Right lobe of liver (tissue), 6 donors: ENCODE measurements around the gene ATG14. TPM values are rescaled to one million over a fixed set of nuclear protein-coding genes. Genes with fewer than 3 reads are reported as not detected.

Experiments used
- ATAC-seq, 4 donors: fragments of 200-7000 bp; cut with Tn5 transposase; one replicate each; pipeline ENCODE4 v1.9.1; 2020; ENCODE audit warnings: mild to moderate bottlenecking in 4 of 4, moderate library complexity in 4 of 4
- DNase-seq, 3 donors: peaks; one replicate each; pipeline ENCODE4 v3.0.0-alpha.2; 2020
- H3K27ac ChIP-seq, 3 donors: fragments of 200-600 bp; one replicate each; pipeline ENCODE4 v1.8.0; 2022
- H3K27me3 ChIP-seq, 2 donors: fragments of 200-600 bp; one replicate each; pipeline ENCODE4 v1.8.0; 2022
- H3K36me3 ChIP-seq, 4 donors: fragments of 200-600 bp; sonication (generic) in 1 of 4; one replicate each; pipeline versions ENCODE4 v1.5.1 to v1.8.0; 2017 to 2022; ENCODE audit warnings: control low read depth in 1 of 4
- H3K4me1 ChIP-seq, 4 donors: fragments of 200-600 bp; sonication (generic) in 1 of 4; one replicate each; pipeline versions ENCODE4 v1.5.1 to v1.8.0; 2017 to 2022; ENCODE audit warnings: control low read depth in 1 of 4
- H3K4me3 ChIP-seq, 3 donors: fragments of 200-600 bp; one replicate each; pipeline ENCODE4 v1.8.0; 2022
- H3K9me3 ChIP-seq, 4 donors: fragments of 200-600 bp; sonication (generic) in 1 of 4; one replicate each; pipeline versions ENCODE4 v1.5.1 to v1.8.0; 2017 to 2022; ENCODE audit warnings: control low read depth in 1 of 4
- POLR2A ChIP-seq: fragments of 450-650 bp; IDR thresholded peaks from one replicate; pipeline ENCODE4 v1.6.1; 2017; ENCODE audit warnings: antibody characterized with exemption, mild to moderate bottlenecking
- WGBS: methylation state at CpG from one replicate; pipeline ENCODE4 v1.1.6; 2018; ENCODE audit warnings: low coverage, low lambda C conversion rate; ENCODE audit not compliant: insufficient coverage; ENCODE audit errors: missing lambda C conversion rate; 5-methylcytosine and 5-hydroxymethylcytosine counted together
- intact Hi-C, 2 donors: fragments of 100-400 bp; cut with DNase I; formaldehyde crosslinking; loops; one replicate each; pipeline versions ENCODE4 v1.11.2 to v1.14.1; 2022
- total RNA-seq, 6 experiments: library from RNA; depleted of rRNA in 2 of 6; stranded (reverse); fragments of >200 nt in 2 of 6; fragmentation: NEBNext Ultra II Directional in 3 of 6; extraction: Animal tissue kit (Norgen Biotek cat#: 25700) in 3 of 6; gene quantifications; one replicate each; pipeline versions ENCODE4 v1.1.0 to v1.2.4, GENCODE V29; 2016 to 2023
- TF ChIP-seq, protein P1 (sequence below), 4 donors: fragments of 200-600 bp in 3 of 4; fragments of 450-650 bp in 1 of 4; IDR thresholded peaks; one replicate each; pipeline versions ENCODE4 v1.5.1 to v1.8.0; 2016 to 2022; ENCODE audit warnings: antibody characterized with exemption in 4 of 4, mild to moderate bottlenecking in 2 of 4
- donor health status: DM: no; HTN: yes; CAD: no.
- donor health status: DM: no; HTN: no; CAD: no.
- donor health status: DM: no; HTN: no; CAD: no.
- donor health status: DM: no; HTN: yes; CAD: no.
- donor health status: DM: no; HTN: yes; CAD: no.

The ATG14 gene
- total RNA-seq, 6 experiments from 2014 or later = 4.0 to 4.7 (median 4.2) TPM

DNA sequence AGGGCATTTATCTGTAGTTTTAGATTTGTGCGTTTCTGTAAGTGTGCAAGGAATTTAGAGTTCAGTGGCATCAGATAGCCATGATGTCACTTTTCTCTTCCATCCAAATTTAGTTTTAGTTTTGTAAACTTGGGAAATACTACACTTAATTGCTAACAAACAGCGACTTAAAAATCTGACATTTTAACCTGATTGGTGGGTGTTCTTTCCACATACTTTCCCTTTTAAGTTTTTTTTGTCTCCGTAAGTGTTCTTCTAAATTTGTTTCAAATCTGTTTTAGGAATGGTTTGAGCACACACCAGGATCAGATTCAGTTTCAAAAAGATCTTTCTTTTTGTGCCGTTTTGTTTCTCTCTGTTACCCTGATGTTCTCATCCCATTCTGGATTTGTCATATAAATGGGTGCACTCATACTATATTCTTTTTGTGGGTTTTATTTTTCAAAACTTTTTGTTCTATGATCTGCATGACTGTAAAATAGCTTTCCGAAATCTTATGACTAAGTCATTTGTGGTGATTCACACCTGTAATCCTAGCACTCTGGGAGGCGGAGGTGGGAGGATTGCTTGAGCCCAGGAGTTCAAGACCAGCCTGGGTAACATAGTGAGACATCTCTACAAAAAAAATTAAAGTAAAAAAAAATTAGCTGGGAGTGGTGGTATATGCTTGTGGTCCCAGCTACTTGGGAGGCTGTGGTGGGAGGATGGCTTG lies 81.5 kb downstream of the ATG14 start:
- H3K4me3 ChIP-seq = no peak overlapping the region
- intact Hi-C loops = no loop called here
- H3K27ac ChIP-seq = no peak overlapping the region
- 82% methylated on average over 6 of the region's 6 CpGs for WGBS
- DNase-seq (no peak), ATAC-seq (no peak)
- no peak for TF ChIP-seq POLR2A
- TF ChIP-seq, protein P1, sequence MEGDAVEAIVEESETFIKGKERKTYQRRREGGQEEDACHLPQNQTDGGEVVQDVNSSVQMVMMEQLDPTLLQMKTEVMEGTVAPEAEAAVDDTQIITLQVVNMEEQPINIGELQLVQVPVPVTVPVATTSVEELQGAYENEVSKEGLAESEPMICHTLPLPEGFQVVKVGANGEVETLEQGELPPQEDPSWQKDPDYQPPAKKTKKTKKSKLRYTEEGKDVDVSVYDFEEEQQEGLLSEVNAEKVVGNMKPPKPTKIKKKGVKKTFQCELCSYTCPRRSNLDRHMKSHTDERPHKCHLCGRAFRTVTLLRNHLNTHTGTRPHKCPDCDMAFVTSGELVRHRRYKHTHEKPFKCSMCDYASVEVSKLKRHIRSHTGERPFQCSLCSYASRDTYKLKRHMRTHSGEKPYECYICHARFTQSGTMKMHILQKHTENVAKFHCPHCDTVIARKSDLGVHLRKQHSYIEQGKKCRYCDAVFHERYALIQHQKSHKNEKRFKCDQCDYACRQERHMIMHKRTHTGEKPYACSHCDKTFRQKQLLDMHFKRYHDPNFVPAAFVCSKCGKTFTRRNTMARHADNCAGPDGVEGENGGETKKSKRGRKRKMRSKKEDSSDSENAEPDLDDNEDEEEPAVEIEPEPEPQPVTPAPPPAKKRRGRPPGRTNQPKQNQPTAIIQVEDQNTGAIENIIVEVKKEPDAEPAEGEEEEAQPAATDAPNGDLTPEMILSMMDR (IDR thresholded peaks at IDR 0.05) = no peak
- H3K36me3 ChIP-seq = no peaks in the 10 kb centered on the region
- H3K9me3 ChIP-seq = no peaks in the 10 kb centered on the region
- H3K27me3 ChIP-seq = no peaks in the 10 kb centered on the region
- H3K4me1 ChIP-seq = peaks cover 0 to 21% (median 5%) of the 10 kb centered on the region in 4 donors

DNA sequence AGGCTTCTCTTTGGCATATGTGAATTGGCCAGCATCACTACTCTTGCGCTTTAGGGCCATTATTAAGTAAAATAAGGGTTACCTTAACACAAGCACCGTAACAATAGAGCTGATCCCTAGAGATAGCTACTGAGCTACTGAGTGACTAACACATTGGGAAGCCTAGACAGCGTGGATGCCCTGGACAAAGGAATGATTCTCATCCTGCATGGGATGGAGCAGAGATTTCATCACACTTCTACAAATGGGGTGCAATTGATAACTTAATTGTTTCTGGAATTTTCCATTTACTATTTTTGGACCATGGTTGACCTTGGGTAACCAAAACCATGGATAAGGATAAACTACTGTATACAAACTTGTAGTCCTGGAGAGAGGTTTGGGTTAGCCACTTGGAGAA lies 83.3 kb downstream of the ATG14 start:
- intact Hi-C loops = no loop called here
- peaks cover 0 to 13% (median 5%) of the 10 kb centered on the region in 4 donors for H3K4me1 ChIP-seq
- H3K27ac ChIP-seq = no peak overlapping the region
- no peaks in the 10 kb centered on the region for H3K36me3 ChIP-seq
- no peaks in the 10 kb centered on the region for H3K9me3 ChIP-seq
- no peaks in the 10 kb centered on the region for H3K27me3 ChIP-seq
- DNase-seq (no peak), ATAC-seq (no peak)
- WGBS = 97% methylated on average over 3 of the region's 3 CpGs
- H3K4me3 ChIP-seq = no peak overlapping the region
- TF ChIP-seq, protein P1 (IDR thresholded peaks at IDR 0.05) = no peak
- TF ChIP-seq POLR2A = no peak

DNA sequence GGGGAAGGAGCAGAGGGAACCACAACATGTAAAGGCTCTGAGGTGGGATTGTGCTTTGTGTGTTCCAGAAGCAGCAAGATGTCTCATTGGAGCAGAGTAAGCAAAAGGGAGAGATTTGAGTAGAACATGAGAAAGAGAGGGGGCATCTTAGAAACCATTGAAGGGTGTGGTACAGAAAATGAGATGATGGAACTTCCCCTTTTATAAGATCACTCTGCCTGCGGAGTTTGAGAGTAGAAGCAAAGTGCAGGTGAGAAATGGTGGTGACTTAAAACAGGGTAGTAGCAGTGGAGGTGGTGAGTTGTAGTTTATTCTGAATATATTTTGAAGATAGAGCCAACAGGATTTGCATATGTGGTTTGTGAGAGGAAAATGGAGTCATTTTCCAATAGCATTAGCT lies 84.5 kb downstream of the ATG14 start:
- intact Hi-C loops = no loop called here
- no peak for ATAC-seq

DNA sequence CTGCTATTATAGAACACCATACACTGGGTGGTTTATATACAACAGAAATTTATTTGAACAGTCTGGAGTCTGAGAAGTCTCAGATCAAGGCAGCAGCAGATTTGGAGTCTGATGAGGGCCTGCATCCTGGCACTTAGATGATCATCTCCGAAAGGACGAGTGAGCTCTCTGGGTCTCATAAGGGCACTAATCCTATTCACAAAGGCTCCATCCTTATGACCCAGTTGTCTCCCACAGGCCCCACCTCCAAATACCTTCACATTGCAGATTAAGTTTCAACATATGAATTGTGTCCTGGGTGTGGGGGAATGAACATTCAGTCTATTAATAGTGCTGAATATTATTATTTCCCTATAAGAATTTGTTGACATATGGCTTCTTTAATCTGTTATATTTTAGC lies 86.8 kb downstream of the ATG14 start:
- TF ChIP-seq POLR2A = no peak
- TF ChIP-seq, protein P1 (IDR thresholded peaks at IDR 0.05) = no peak
- no peaks in the 10 kb centered on the region for H3K27me3 ChIP-seq
- H3K36me3 ChIP-seq = no peaks in the 10 kb centered on the region
- H3K4me1 ChIP-seq = no peaks in the 10 kb centered on the region
- ATAC-seq = no peak
- intact Hi-C loops = no loop called here
- H3K9me3 ChIP-seq = no peaks in the 10 kb centered on the region
- no peak for DNase-seq
- no peak overlapping the region for H3K27ac ChIP-seq
- H3K4me3 ChIP-seq = no peak overlapping the region
- no CpG with 5 or more reads among the region's 2 CpGs for WGBS

More for the DNA sequence above, 84.5 kb downstream of the ATG14 start:
- TF ChIP-seq POLR2A = no peak
- TF ChIP-seq, protein P1 (IDR thresholded peaks at IDR 0.05) = no peak
- 56% methylated on average over 1 of the region's 1 CpG for WGBS
- peaks cover 0 to 3% (median under 1%) of the 10 kb centered on the region in 4 donors for H3K4me1 ChIP-seq
- H3K36me3 ChIP-seq = no peaks in the 10 kb centered on the region
- H3K27me3 ChIP-seq = no peaks in the 10 kb centered on the region
- H3K4me3 ChIP-seq = no peak overlapping the region
- H3K27ac ChIP-seq = no peak overlapping the region
- no peaks in the 10 kb centered on the region for H3K9me3 ChIP-seq
- DNase-seq = no peak
